ENCODE measurements around the gene TRMT61A. TPM values are rescaled to one million over a fixed set of nuclear protein-coding genes. Genes with fewer than 3 reads are reported as not detected.

The TRMT61A gene
- polyA plus RNA-seq, 1 donor from 2014 or later: 8.2 TPM

- TF ChIP-seq, protein P1, sequence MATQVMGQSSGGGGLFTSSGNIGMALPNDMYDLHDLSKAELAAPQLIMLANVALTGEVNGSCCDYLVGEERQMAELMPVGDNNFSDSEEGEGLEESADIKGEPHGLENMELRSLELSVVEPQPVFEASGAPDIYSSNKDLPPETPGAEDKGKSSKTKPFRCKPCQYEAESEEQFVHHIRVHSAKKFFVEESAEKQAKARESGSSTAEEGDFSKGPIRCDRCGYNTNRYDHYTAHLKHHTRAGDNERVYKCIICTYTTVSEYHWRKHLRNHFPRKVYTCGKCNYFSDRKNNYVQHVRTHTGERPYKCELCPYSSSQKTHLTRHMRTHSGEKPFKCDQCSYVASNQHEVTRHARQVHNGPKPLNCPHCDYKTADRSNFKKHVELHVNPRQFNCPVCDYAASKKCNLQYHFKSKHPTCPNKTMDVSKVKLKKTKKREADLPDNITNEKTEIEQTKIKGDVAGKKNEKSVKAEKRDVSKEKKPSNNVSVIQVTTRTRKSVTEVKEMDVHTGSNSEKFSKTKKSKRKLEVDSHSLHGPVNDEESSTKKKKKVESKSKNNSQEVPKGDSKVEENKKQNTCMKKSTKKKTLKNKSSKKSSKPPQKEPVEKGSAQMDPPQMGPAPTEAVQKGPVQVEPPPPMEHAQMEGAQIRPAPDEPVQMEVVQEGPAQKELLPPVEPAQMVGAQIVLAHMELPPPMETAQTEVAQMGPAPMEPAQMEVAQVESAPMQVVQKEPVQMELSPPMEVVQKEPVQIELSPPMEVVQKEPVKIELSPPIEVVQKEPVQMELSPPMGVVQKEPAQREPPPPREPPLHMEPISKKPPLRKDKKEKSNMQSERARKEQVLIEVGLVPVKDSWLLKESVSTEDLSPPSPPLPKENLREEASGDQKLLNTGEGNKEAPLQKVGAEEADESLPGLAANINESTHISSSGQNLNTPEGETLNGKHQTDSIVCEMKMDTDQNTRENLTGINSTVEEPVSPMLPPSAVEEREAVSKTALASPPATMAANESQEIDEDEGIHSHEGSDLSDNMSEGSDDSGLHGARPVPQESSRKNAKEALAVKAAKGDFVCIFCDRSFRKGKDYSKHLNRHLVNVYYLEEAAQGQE (IDR thresholded peaks at IDR 0.05; ENCODE audit: borderline replicate concordance): no peak
- no peak for TF ChIP-seq SMC3 (conservative IDR thresholded peaks at IDR 0.05; ENCODE audit: poor library complexity)
- TF ChIP-seq EZH2 (IDR thresholded peaks at IDR 0.05; ENCODE audit: borderline replicate concordance, insufficient read depth, low read length, poor library complexity, severe bottlenecking): no peak
- no peak for TF ChIP-seq TAF1 (IDR thresholded peaks at IDR 0.05; ENCODE audit: low read depth)
- no peak for TF ChIP-seq CTCF (IDR thresholded peaks at IDR 0.05; ENCODE audit: poor library complexity, severe bottlenecking)
- no peak for TF ChIP-seq EP300 (conservative IDR thresholded peaks at IDR 0.05; ENCODE audit: poor library complexity, severe bottlenecking)
- TF ChIP-seq RAD21 (conservative IDR thresholded peaks at IDR 0.05): no peak
- no peak for TF ChIP-seq MXI1 (conservative IDR thresholded peaks at IDR 0.05; ENCODE audit: poor library complexity, severe bottlenecking)
- TF ChIP-seq POLR2AphosphoS5 (IDR thresholded peaks at IDR 0.05): no peak
- H3K9me2 ChIP-seq (ENCODE audit: insufficient read depth, low read length): no peaks in the 10 kb centered on the region
- H4K20me1 ChIP-seq (ENCODE audit: insufficient read depth): no peaks in the 10 kb centered on the region
- no peak overlapping the region for H2AFZ ChIP-seq (ENCODE audit: low read depth, low read length)
- H3K4me2 ChIP-seq (ENCODE audit: low read length): no peak overlapping the region
- H3K9ac ChIP-seq (ENCODE audit: low read length): no peak overlapping the region
- H3K4me3 ChIP-seq (ENCODE audit: low read length): no peak overlapping the region
- H3K27ac ChIP-seq (ENCODE audit: low read length): no peak overlapping the region
- H3F3A ChIP-seq (ENCODE audit: insufficient read depth, low read length, poor library complexity, severe bottlenecking): no peaks in the 10 kb centered on the region
- H3K27me3 ChIP-seq (ENCODE audit: insufficient read depth, low read depth, low read length): no peaks in the 10 kb centered on the region
- no peaks in the 10 kb centered on the region for H3K9me3 ChIP-seq (ENCODE audit: low read length)
- no peaks in the 10 kb centered on the region for H3K79me2 ChIP-seq (replicated peaks; ENCODE audit: insufficient read depth, low read length)
- peaks cover 12% of the 10 kb centered on the region for H3K36me3 ChIP-seq (ENCODE audit: insufficient read depth, low read length)
Observed at GRCh38 chr14:103496776-103497175, 32.2 kb upstream of the TRMT61A start.

- H3K36me3 ChIP-seq (ENCODE audit: insufficient read depth, low read length): peaks cover 12% of the 10 kb centered on the region
- no peak for TF ChIP-seq EP300 (conservative IDR thresholded peaks at IDR 0.05; ENCODE audit: poor library complexity, severe bottlenecking)
- no peak for TF ChIP-seq RAD21 (conservative IDR thresholded peaks at IDR 0.05)
- no peak for TF ChIP-seq SMC3 (conservative IDR thresholded peaks at IDR 0.05; ENCODE audit: poor library complexity)
- no peak for TF ChIP-seq POLR2AphosphoS5 (IDR thresholded peaks at IDR 0.05)
- TF ChIP-seq TAF1 (IDR thresholded peaks at IDR 0.05; ENCODE audit: low read depth): no peak
- TF ChIP-seq MXI1 (conservative IDR thresholded peaks at IDR 0.05; ENCODE audit: poor library complexity, severe bottlenecking): no peak
- TF ChIP-seq EZH2 (IDR thresholded peaks at IDR 0.05; ENCODE audit: borderline replicate concordance, insufficient read depth, low read length, poor library complexity, severe bottlenecking): no peak
- TF ChIP-seq CTCF (IDR thresholded peaks at IDR 0.05; ENCODE audit: poor library complexity, severe bottlenecking): no peak
- H3K9me3 ChIP-seq (ENCODE audit: low read length): no peaks in the 10 kb centered on the region
- H2AFZ ChIP-seq (ENCODE audit: low read depth, low read length): no peak overlapping the region
- H3K27me3 ChIP-seq (ENCODE audit: insufficient read depth, low read depth, low read length): no peaks in the 10 kb centered on the region
- no peak overlapping the region for H3K4me2 ChIP-seq (ENCODE audit: low read length)
- no peak overlapping the region for H3K4me3 ChIP-seq (ENCODE audit: low read length)
- no peak overlapping the region for H3K9ac ChIP-seq (ENCODE audit: low read length)
- no peaks in the 10 kb centered on the region for H4K20me1 ChIP-seq (ENCODE audit: insufficient read depth)
- H3F3A ChIP-seq (ENCODE audit: insufficient read depth, low read length, poor library complexity, severe bottlenecking): no peaks in the 10 kb centered on the region
- H3K79me2 ChIP-seq (replicated peaks; ENCODE audit: insufficient read depth, low read length): no peaks in the 10 kb centered on the region
- H3K9me2 ChIP-seq (ENCODE audit: insufficient read depth, low read length): no peaks in the 10 kb centered on the region
- H3K27ac ChIP-seq (ENCODE audit: low read length): no peak overlapping the region
Observed at GRCh38 chr14:103499709-103500108, 29.3 kb upstream of the TRMT61A start.

Data from neural cell (in vitro differentiated cells).